Endodermal cell (in vitro differentiated cells): ENCODE data around the gene GPD2. TPM values are rescaled to one million over a fixed set of nuclear protein-coding genes. Genes with fewer than 3 reads are reported as not detected.

Experiments
- DNase-seq: peaks from one replicate; pipeline ENCODE4 v3.0.0-alpha.2; 2017
- H3K27ac ChIP-seq: 2 replicates; pipeline ENCODE4 v1.5.1; 2013; ENCODE audit warnings: mild to moderate bottlenecking, low read depth, low read length, moderate library complexity
- H3K27me3 ChIP-seq: 2 replicates; pipeline ENCODE4 v1.6.1; 2013; ENCODE audit warnings: mild to moderate bottlenecking, low read length, moderate library complexity; ENCODE audit not compliant: insufficient read depth, control insufficient read depth, poor library complexity, severe bottlenecking
- H3K36me3 ChIP-seq: 2 replicates; pipeline ENCODE4 v1.7.0; 2013; ENCODE audit warnings: mild to moderate bottlenecking, low read length, moderate library complexity; ENCODE audit not compliant: control insufficient read depth, insufficient read depth
- H3K4me1 ChIP-seq: one replicate; pipeline ENCODE4 v1.7.0; 2013; ENCODE audit warnings: low read length; ENCODE audit not compliant: control insufficient read depth, insufficient read depth
- H3K4me3 ChIP-seq: 2 replicates; pipeline ENCODE4 v1.5.1; 2013; ENCODE audit warnings: mild to moderate bottlenecking, low read length, moderate library complexity
- H3K9ac ChIP-seq: 2 replicates; pipeline ENCODE4 v1.6.1; 2013; ENCODE audit warnings: mild to moderate bottlenecking, low read length, moderate library complexity; ENCODE audit not compliant: poor library complexity, severe bottlenecking; ENCODE audit errors: extremely low read depth
- H3K9me3 ChIP-seq: 2 replicates; pipeline ENCODE4 v1.6.1; 2013; ENCODE audit warnings: mild to moderate bottlenecking, low read length, moderate library complexity; ENCODE audit not compliant: control insufficient read depth
- H3K27ac Mint-ChIP-seq: 2 replicates; pipeline ENCODE4 v1.8.0; 2020; ENCODE audit warnings: mixed read lengths
- H3K27me3 Mint-ChIP-seq: 2 replicates; pipeline ENCODE4 v1.8.0; 2021; ENCODE audit warnings: mild to moderate bottlenecking, mixed read lengths; ENCODE audit not compliant: insufficient read depth
- H3K36me3 Mint-ChIP-seq: 2 replicates; pipeline ENCODE4 v1.8.0; 2020; ENCODE audit warnings: low read depth, mixed read lengths
- H3K4me1 Mint-ChIP-seq: 2 replicates; pipeline ENCODE4 v1.8.0; 2020; ENCODE audit warnings: mixed read lengths
- H3K4me3 Mint-ChIP-seq: 2 replicates; pipeline ENCODE4 v1.8.0; 2020; ENCODE audit warnings: mild to moderate bottlenecking, moderate library complexity, mixed read lengths
- H3K9me3 Mint-ChIP-seq: 2 replicates; pipeline ENCODE4 v1.8.0; 2020; ENCODE audit warnings: mild to moderate bottlenecking, mixed read lengths
- WGBS, 2 experiments: methylation state at CpG; one replicate each; pipeline versions ENCODE4 v1.1.5 to v1.1.7; 2013; ENCODE audit warnings: missing lambda C conversion rate in 2 of 2, mixed read lengths in 1 of 2; ENCODE audit not compliant: insufficient coverage in 1 of 2, insufficient read length in 1 of 2; 5-methylcytosine and 5-hydroxymethylcytosine counted together
- total RNA-seq, 2 donors: library from RNA; stranded (reverse); fragmentation: NEBNext Ultra II Directional in 1 of 2; extraction: Animal tissue kit (Norgen Biotek cat#: 25700) in 1 of 2; gene quantifications; 2 replicates in 1 of 2; 3 replicates in 1 of 2; pipeline ENCODE4 v1.2.1, GENCODE V29; 2021
- TF ChIP-seq, protein P1 (sequence below): fragments of 200-600 bp; sonication (generic); conservative IDR thresholded peaks from 2 replicates; pipeline ENCODE4 v1.5.0; 2021; ENCODE audit warnings: antibody characterized with exemption, mild to moderate bottlenecking

GPD2 gene
- total RNA-seq, 2 donors from 2014 or later: 51.7 to 64.6 TPM

DNA sequence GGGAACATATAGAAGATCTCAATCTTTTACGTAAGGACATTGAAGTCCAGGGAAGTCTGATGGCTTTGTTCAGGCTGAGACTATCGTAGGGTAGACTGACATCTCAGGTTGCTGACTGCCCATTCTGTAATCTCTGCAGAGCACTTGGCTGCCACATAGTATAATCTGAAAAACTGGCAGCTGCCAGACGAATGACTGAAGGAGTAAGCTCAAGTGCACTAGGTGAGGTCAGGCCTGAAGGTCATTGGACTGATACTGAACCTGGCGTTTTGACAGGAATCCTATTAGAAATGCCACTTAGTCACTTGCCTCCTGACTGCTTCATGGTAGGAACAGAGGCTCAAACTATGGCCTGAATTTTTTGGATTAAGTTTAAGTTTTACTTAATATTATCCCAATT lies 23.5 kb downstream of the GPD2 start:
- no peak for DNase-seq
- no peaks in the 10 kb centered on the region for H3K36me3 ChIP-seq
- Mint-ChIP-seq H3K4me1 (peaks cover 19% of the 10 kb centered on the region), H3K4me3 (no peak overlapping the region), H3K27ac (peak overlapping the region; percentile 52), H3K9me3 (no peaks in the 10 kb centered on the region), H3K27me3 (no peaks in the 10 kb centered on the region), H3K36me3 (peaks cover under 1% of the 10 kb centered on the region)
- TF ChIP-seq, protein P1, sequence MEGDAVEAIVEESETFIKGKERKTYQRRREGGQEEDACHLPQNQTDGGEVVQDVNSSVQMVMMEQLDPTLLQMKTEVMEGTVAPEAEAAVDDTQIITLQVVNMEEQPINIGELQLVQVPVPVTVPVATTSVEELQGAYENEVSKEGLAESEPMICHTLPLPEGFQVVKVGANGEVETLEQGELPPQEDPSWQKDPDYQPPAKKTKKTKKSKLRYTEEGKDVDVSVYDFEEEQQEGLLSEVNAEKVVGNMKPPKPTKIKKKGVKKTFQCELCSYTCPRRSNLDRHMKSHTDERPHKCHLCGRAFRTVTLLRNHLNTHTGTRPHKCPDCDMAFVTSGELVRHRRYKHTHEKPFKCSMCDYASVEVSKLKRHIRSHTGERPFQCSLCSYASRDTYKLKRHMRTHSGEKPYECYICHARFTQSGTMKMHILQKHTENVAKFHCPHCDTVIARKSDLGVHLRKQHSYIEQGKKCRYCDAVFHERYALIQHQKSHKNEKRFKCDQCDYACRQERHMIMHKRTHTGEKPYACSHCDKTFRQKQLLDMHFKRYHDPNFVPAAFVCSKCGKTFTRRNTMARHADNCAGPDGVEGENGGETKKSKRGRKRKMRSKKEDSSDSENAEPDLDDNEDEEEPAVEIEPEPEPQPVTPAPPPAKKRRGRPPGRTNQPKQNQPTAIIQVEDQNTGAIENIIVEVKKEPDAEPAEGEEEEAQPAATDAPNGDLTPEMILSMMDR: no peak
- H3K4me3 ChIP-seq: no peak overlapping the region
- H3K9me3 ChIP-seq: no peaks in the 10 kb centered on the region
- WGBS, 2 experiments: 88 to 91% methylated on average over 4 of the region's 4 CpGs
- no peak overlapping the region for H3K27ac ChIP-seq
- H3K4me1 ChIP-seq: peaks cover 4% of the 10 kb centered on the region
- H3K9ac ChIP-seq: no peak overlapping the region
- no peaks in the 10 kb centered on the region for H3K27me3 ChIP-seq

DNA sequence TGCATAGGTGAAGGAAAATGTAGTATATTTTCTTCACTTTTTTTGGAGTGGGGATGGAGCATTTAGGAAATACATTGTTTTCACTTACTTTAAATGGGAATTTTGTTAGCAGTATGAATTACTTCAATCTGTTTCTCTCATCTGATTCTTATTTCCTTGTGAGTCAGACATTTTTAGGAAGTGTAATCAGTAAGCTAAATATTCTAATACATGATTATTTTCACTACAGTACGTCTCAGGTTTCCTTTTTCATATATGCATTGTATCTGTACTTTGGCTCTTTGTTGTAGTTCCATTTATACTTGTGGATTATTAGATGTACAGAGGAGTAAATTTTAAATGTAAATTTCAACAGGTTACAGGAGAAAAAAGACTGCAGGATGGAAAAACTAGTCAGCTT lies 27.9 kb downstream of the GPD2 start:
- Mint-ChIP-seq H3K36me3 (no peaks in the 10 kb centered on the region), H3K4me3 (no peak overlapping the region), H3K4me1 (peaks cover 34% of the 10 kb centered on the region), H3K27me3 (no peaks in the 10 kb centered on the region), H3K27ac (no peak overlapping the region), H3K9me3 (no peaks in the 10 kb centered on the region)
- no peak for DNase-seq
- H3K9me3 ChIP-seq: no peaks in the 10 kb centered on the region
- 100% methylated on average over 1 of the region's 1 CpG; no CpG with 5 or more reads in 1 of the 2 experiments for WGBS, 2 experiments
- no peaks in the 10 kb centered on the region for H3K36me3 ChIP-seq
- TF ChIP-seq, protein P1: no peak
- H3K27me3 ChIP-seq: no peaks in the 10 kb centered on the region
- H3K27ac ChIP-seq: no peak overlapping the region
- no peak overlapping the region for H3K9ac ChIP-seq
- peaks cover 8% of the 10 kb centered on the region for H3K4me1 ChIP-seq
- no peak overlapping the region for H3K4me3 ChIP-seq

DNA sequence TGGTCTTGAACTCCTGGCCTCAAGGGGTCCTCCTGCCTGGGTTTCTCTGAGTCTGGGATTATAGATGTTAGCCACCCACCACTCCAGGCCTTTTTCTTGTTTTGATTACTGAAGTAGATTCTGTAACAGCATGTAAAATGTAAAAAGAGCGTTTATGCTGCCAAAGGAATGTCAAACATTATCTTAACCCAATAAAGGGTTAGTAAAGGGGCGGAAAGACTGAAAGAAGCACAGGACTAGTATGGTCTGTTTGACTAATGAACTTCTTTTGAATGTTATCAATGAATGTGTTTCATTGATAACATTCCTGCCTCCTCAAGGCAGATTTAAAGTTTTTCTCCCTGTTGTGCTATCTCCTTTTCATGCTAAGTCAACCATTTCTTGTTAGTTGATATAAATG lies 29.4 kb downstream of the GPD2 start:
- H3K4me3 ChIP-seq: no peak overlapping the region
- 41% methylated on average over 2 of the region's 2 CpGs; no CpG with 5 or more reads in 1 of the 2 experiments for WGBS, 2 experiments
- H3K36me3 Mint-ChIP-seq: peaks cover 5% of the 10 kb centered on the region
- peaks cover 8% of the 10 kb centered on the region for H3K4me1 ChIP-seq
- H3K27ac Mint-ChIP-seq: no peak overlapping the region
- no peak overlapping the region for H3K4me3 Mint-ChIP-seq
- TF ChIP-seq, protein P1: no peak
- H3K9ac ChIP-seq: no peak overlapping the region
- peak; percentile 48 for DNase-seq
- H3K27me3 ChIP-seq: no peaks in the 10 kb centered on the region
- H3K9me3 Mint-ChIP-seq: no peaks in the 10 kb centered on the region
- no peaks in the 10 kb centered on the region for H3K27me3 Mint-ChIP-seq
- H3K27ac ChIP-seq: no peak overlapping the region
- H3K36me3 ChIP-seq: no peaks in the 10 kb centered on the region
- H3K4me1 Mint-ChIP-seq: peaks cover 36% of the 10 kb centered on the region
- H3K9me3 ChIP-seq: no peaks in the 10 kb centered on the region
